HG02943 (cell line): ENCODE data around the gene TAF4B.
"Not testable (repeated sequence)": the region's sequence is repeated elsewhere in the genome, so short reads cannot be mapped to it uniquely, and the experiment has no call there.

ENCODE experiments used
- ATAC-seq: cut with Tn5 transposase; IDR thresholded peaks from one replicate; pipeline ENCODE4 v1.9.1; 2021; ENCODE audit warnings: mild to moderate bottlenecking, low read depth, moderate library complexity; ENCODE audit not compliant: unreplicated experiment

Gene TAF4B

GRCh38 chr18:26237363-26237762 lies 11.1 kb downstream of the TAF4B start:
- not testable (repeated sequence) for ATAC-seq

GRCh38 chr18:26238718-26239117 lies 12.5 kb downstream of the TAF4B start:
- not testable (repeated sequence) for ATAC-seq

GRCh38 chr18:26242392-26242791 lies 16.1 kb downstream of the TAF4B start:
- ATAC-seq: not testable (repeated sequence)

- not testable (repeated sequence) for ATAC-seq
These were observed 19.2 kb downstream of the TAF4B start for GRCh38 chr18:26245434-26245833.

DNA sequence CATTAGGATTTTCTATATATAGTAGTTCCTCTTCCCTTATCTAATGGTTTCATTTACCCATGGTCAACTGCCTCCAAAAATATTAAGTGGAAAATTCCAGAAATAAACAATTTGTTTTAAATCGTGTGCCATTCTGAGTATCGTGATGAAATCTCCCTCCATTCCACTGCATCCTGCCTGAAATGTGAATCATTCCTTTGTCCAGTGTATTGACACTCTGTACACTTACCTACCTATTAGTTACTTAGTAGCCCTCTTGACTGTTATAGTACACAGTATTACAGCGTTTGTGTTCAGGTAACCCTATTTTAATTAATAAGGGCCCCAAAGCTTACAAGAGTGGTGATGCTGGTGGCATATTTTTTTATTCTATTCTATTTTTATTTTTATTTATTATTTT lies 26.2 kb downstream of the TAF4B start:
- ATAC-seq: no peak

- not testable (repeated sequence) for ATAC-seq
These were observed 28.6 kb downstream of the TAF4B start for GRCh38 chr18:26254808-26255207.

- ATAC-seq: no peak
These were observed 29.7 kb downstream of the TAF4B start for GRCh38 chr18:26255695-26256622.

- no peak for ATAC-seq
These were observed 32.5 kb downstream of the TAF4B start for GRCh38 chr18:26258711-26259110.

DNA sequence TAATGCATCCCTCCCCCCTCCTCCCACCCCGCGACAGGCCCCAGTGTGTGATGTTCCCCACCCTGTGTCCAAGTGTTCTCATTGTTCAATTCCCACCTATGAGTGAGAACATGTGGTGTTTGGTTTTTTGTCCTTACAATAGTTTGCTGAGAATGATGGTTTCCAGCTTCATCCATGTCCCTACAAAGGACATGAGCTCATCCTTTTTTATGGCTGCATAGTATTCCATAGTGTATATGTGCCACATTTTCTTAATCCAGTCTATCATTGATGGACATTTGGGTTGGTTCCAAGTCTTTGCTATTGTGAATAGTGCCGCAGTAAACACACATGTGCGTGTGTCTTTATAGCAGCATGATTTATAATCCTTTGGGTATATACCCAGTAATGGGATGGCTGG lies 33.2 kb downstream of the TAF4B start:
- ATAC-seq: not testable (repeated sequence)

- ATAC-seq: no peak
These were observed 35.9 kb downstream of the TAF4B start for GRCh38 chr18:26262156-26262555.

DNA sequence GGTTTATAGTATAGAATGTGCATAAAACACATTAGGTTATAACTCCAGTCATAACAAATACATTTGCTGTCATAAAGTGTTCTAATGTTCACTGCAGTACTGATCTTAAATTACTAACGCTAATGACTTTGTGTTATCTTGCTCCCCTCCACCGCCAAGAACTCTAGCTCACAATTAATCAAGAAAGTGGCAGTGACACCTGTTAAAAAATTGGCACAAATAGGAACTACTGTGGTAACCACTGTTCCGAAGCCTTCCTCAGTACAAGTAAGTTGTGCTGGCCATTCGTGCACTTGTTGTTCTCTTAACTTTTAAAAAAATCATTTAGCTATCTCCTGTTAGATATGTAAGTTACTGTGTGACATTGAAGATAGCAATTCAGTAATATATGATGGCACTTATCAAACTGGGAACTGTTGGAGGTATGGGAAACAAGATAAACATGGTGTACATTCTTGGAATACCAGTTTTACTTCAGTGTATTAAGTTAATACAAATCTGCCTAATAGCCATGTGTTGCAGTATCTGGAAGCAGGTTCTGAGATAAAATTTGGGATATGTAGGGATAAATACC lies 41.2 kb downstream of the TAF4B start:
- no peak for ATAC-seq

DNA sequence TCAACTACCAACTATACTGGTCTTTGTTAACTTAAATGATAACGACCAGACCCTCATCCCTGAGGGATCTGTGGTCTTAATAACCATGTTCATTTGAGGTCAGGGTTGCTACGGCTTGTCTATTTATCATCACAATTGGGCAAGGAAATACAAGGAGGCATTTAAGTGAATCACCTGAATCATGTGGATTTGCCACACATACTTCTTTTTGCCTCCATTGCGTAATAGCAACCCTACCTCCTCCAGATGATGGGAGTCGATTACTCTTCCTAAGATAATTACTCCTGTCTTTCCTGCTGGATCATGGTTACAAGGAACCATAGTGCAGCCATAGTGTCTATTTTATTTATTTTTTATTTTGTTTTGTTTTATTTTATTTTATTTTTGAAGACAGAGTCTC lies 42.2 kb downstream of the TAF4B start:
- no peak for ATAC-seq

- no peak for ATAC-seq
These were observed 45.8 kb downstream of the TAF4B start for GRCh38 chr18:26271917-26272549.

DNA sequence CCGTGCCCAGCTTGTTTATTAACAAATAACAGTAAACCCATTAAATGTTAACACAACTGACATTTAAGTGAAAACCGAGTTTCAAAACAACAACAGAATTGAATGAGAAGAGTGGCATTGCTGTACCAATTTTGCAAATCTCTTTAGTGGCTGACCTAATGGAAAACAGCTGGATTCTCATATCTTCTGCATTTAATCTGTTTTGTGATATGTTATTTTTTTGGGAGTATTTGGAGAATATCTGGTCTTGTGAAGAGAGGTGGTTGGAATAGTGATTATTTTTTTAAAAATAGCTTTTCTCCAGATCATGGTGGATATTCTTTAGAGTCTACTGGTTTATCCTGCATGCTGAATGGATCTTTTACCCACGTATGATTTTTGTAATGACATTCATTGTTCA lies 51.1 kb downstream of the TAF4B start:
- ATAC-seq: no peak

GRCh38 chr18:26279428-26279827 lies 53.2 kb downstream of the TAF4B start:
- no peak for ATAC-seq

DNA sequence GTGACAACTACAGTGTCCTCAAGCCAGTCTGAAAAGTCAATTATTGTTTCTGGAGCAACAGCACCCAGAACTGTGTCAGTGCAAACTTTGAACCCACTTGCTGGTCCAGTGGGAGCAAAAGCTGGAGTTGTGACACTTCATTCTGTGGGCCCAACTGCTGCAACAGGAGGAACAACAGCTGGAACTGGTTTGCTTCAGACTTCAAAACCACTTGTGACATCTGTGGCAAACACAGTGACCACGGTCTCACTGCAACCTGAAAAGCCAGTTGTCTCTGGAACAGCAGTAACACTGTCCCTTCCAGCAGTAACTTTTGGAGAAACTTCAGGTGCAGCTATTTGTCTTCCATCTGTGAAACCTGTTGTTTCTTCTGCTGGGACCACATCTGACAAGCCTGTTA lies 59.8 kb downstream of the TAF4B start:
- ATAC-seq: no peak

GRCh38 chr18:26287644-26288043 lies 61.4 kb downstream of the TAF4B start:
- ATAC-seq: no peak

DNA sequence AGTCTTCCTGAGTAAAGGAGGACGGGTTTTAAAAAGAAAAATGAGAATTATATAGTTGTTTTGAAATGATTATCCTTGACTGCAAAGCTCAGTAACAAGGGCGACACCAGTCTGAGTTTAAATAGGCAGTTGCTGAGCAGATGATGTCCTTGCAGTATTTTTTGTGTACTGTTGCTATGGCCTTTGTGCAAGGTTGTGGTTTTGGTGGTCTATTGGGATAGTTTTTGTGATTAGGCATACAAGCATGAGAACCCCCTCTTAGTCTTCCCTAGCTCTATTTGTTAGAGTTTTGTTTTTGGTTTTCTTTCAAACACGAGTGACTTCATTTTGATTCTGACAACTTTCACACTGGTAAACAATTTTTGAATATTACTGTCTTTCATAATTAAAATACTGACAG lies 64.1 kb downstream of the TAF4B start:
- ATAC-seq: no peak

- no peak for ATAC-seq
These were observed 67.7 kb downstream of the TAF4B start for GRCh38 chr18:26293982-26294381.

GRCh38 chr18:26298107-26298506 lies 71.9 kb downstream of the TAF4B start:
- ATAC-seq: no peak

GRCh38 chr18:26301681-26302080 lies 75.4 kb downstream of the TAF4B start:
- ATAC-seq: no peak
